ENCODE measurements around the gene SLC25A20. TPM values are rescaled to one million over a fixed set of nuclear protein-coding genes. Genes with fewer than 3 reads are reported as not detected.
A peak's percentile ranks its signal among the peaks of the same experiment; 100 is the strongest.

Gene SLC25A20
- total RNA-seq, 2 experiments from 2014 or later, result 14.8 to 16.8 TPM

GRCh38 chr3:48857641-48858040 lies 41.0 kb downstream of the SLC25A20 start:
- Mint-ChIP-seq H3K4me3 (no peak overlapping the region), H3K9me3 (no peaks in the 10 kb centered on the region), H3K27ac (no peak overlapping the region), H3K36me3 (ENCODE audit: low read depth) (peaks cover 11% of the 10 kb centered on the region), H3K27me3 (no peaks in the 10 kb centered on the region), H3K4me1 (ENCODE audit: low read depth) (no peaks in the 10 kb centered on the region)
- CTCF ChIA-PET, result interaction anchor here (0.7 kb wide), 1 partner anchor 94 kb away, joined by 3 read pairs; no protein-coding TSS in a partner anchor
- POLR2A ChIA-PET, result interaction anchor here (3.1 kb wide), 1 partner anchor 11 kb away, joined by 13 read pairs; the partner anchor contains the start of gene PRKAR2A
- intact Hi-C loops (cut with micrococcal nuclease), result no loop called here
- TF ChIP-seq, protein P1, sequence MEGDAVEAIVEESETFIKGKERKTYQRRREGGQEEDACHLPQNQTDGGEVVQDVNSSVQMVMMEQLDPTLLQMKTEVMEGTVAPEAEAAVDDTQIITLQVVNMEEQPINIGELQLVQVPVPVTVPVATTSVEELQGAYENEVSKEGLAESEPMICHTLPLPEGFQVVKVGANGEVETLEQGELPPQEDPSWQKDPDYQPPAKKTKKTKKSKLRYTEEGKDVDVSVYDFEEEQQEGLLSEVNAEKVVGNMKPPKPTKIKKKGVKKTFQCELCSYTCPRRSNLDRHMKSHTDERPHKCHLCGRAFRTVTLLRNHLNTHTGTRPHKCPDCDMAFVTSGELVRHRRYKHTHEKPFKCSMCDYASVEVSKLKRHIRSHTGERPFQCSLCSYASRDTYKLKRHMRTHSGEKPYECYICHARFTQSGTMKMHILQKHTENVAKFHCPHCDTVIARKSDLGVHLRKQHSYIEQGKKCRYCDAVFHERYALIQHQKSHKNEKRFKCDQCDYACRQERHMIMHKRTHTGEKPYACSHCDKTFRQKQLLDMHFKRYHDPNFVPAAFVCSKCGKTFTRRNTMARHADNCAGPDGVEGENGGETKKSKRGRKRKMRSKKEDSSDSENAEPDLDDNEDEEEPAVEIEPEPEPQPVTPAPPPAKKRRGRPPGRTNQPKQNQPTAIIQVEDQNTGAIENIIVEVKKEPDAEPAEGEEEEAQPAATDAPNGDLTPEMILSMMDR (IDR thresholded peaks at IDR 0.05), result no peak
- ATAC-seq (no peak), DNase-seq (no peak)

GRCh38 chr3:48856469-48856868 lies 42.2 kb downstream of the SLC25A20 start:
- Mint-ChIP-seq H3K4me1 (ENCODE audit: low read depth) (no peaks in the 10 kb centered on the region), H3K4me3 (no peak overlapping the region), H3K27me3 (no peaks in the 10 kb centered on the region), H3K9me3 (no peaks in the 10 kb centered on the region), H3K36me3 (ENCODE audit: low read depth) (peaks cover 8% of the 10 kb centered on the region), H3K27ac (peak overlapping the region; percentile 6)
- intact Hi-C loops (cut with micrococcal nuclease), result no loop called here
- ChIA-PET POLR2A (interaction anchor here (3.1 kb wide), 1 partner anchor 9 kb away, joined by 13 read pairs; the partner anchor contains the start of gene PRKAR2A), CTCF (interaction anchor here (0.7 kb wide), 1 partner anchor 91 kb away, joined by 3 read pairs; no protein-coding TSS in a partner anchor)
- TF ChIP-seq, protein P1 (IDR thresholded peaks at IDR 0.05), result no peak
- DNase-seq, result no peak
- no peak for ATAC-seq

- intact Hi-C loops (cut with micrococcal nuclease), result no loop called here
- ATAC-seq (no peak), DNase-seq (no peak)
- no peaks in the 10 kb centered on the region for H3K4me1 Mint-ChIP-seq (ENCODE audit: low read depth)
- no peaks in the 10 kb centered on the region for H3K9me3 Mint-ChIP-seq
- ChIA-PET CTCF (interaction anchor here (0.6 to 0.7 kb wide), 2 partner anchors 70 to 91 kb away, joined by 3 read pairs; no protein-coding TSS in a partner anchor), POLR2A (interaction anchor here (3.1 kb wide), 1 partner anchor 9 kb away, joined by 13 read pairs; the partner anchor contains the start of gene PRKAR2A)
- H3K36me3 Mint-ChIP-seq (ENCODE audit: low read depth), result peaks cover 8% of the 10 kb centered on the region
- no peak overlapping the region for H3K4me3 Mint-ChIP-seq
- TF ChIP-seq, protein P1 (IDR thresholded peaks at IDR 0.05), result no peak
- H3K27ac Mint-ChIP-seq, result peak overlapping the region; percentile 6
- no peaks in the 10 kb centered on the region for H3K27me3 Mint-ChIP-seq
These were observed 42.8 kb downstream of the SLC25A20 start for GRCh38 chr3:48855681-48856447.

GRCh38 chr3:48852151-48852550 lies 46.5 kb downstream of the SLC25A20 start:
- intact Hi-C loops (cut with micrococcal nuclease), result no loop called here
- ATAC-seq, result no peak
- peaks cover 1% of the 10 kb centered on the region for H3K36me3 Mint-ChIP-seq (ENCODE audit: low read depth)
- H3K27me3 Mint-ChIP-seq, result no peaks in the 10 kb centered on the region
- peak overlapping the region; percentile 20 for H3K27ac Mint-ChIP-seq
- TF ChIP-seq, protein P1 (IDR thresholded peaks at IDR 0.05), result no peak
- POLR2A ChIA-PET, result no interaction called here
- no peak overlapping the region for H3K4me3 Mint-ChIP-seq
- no peaks in the 10 kb centered on the region for H3K9me3 Mint-ChIP-seq
- no peak for DNase-seq
- H3K4me1 Mint-ChIP-seq (ENCODE audit: low read depth), result peaks cover 8% of the 10 kb centered on the region
- CTCF ChIA-PET, result interaction anchor here (1.3 kb wide), 1 partner anchor 45 kb away, joined by 4 read pairs; no protein-coding TSS in a partner anchor

GRCh38 chr3:48851407-48851806 lies 47.3 kb downstream of the SLC25A20 start:
- peaks cover 11% of the 10 kb centered on the region for H3K4me1 Mint-ChIP-seq (ENCODE audit: low read depth)
- no peak for DNase-seq
- H3K27ac Mint-ChIP-seq, result no peak overlapping the region
- intact Hi-C loops (cut with micrococcal nuclease), result no loop called here
- no peaks in the 10 kb centered on the region for H3K9me3 Mint-ChIP-seq
- ChIA-PET CTCF (interaction anchor here (1.3 kb wide), 1 partner anchor 46 kb away, joined by 4 read pairs; no protein-coding TSS in a partner anchor), POLR2A (no interaction called here)
- TF ChIP-seq, protein P1 (IDR thresholded peaks at IDR 0.05), result no peak
- peaks cover 1% of the 10 kb centered on the region for H3K36me3 Mint-ChIP-seq (ENCODE audit: low read depth)
- H3K4me3 Mint-ChIP-seq, result no peak overlapping the region
- ATAC-seq, result no peak
- H3K27me3 Mint-ChIP-seq, result no peaks in the 10 kb centered on the region
